NB4 (cell line): ENCODE data around the gene PGA3.
"Not testable (repeated sequence)": the region's sequence is repeated elsewhere in the genome, so short reads cannot be mapped to it uniquely, and the experiment has no call there.

ENCODE experiments used
- DNase-seq: peaks from one replicate; pipeline ENCODE4 v3.0.0; 2010; ENCODE audit warnings: low read depth
- H3K4me3 ChIP-seq: one replicate; pipeline ENCODE4 v1.5.1; 2011; ENCODE audit warnings: mild to moderate bottlenecking, low read depth, low read length, moderate library complexity
- MYC ChIP-seq: IDR thresholded peaks from 2 replicates; pipeline ENCODE4 v1.6.1; 2011; ENCODE audit warnings: low read depth, low read length
- POLR2A ChIP-seq: IDR thresholded peaks from 2 replicates; pipeline ENCODE4 v1.6.1; 2011; ENCODE audit warnings: mild to moderate bottlenecking; ENCODE audit not compliant: insufficient read length; ENCODE audit errors: extremely low read depth
- TF ChIP-seq, protein P1 (sequence below): IDR thresholded peaks from 2 replicates; pipeline ENCODE4 v1.6.1; 2011; ENCODE audit warnings: low read depth, low read length
- TF ChIP-seq, protein P2 (sequence below): IDR thresholded peaks from one replicate; pipeline ENCODE4 v1.5.1; 2012; ENCODE audit warnings: low read depth, low read length

Gene PGA3

DNA sequence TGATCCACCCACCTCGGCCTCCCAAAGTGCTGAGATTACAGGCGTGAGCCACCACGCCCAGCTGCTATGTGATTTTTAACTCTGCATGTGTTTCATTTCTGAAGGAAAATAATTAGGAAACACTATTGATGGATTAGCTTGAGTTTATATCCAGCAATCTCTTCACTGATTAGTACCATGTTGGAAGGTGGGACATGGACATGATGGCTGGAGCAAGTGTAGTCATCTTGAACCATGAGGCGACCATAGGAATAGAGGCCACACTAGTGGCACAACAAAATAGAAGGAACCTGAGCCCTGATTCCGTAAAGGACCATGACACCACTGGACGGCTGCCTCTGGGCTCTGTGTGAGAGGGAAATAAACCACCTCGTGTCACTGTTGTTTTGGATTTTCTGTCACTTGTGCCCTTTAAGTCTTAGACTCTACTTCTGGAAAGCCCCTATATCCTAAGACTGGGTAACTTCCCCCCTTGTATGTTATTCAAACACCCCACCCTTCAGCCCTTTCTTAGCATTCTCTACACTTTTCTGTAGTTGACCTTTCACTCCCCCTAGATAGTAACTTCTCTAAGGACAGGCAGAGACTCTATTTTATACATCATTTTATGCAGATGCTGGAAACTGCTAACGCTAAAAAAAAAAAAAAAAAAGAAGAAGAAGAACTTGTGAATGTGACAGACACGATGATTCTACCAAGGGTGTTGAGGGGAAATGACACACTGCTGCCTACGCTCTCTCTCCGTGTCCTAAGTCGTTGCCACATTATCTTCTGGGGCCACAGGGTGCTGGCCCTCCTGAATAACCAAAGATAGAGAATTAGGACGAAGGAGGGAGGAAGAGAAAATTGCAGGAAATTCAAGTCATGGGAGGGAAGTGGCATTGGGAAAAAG is 39.4 kb upstream of the PGA3 start:
- peak; percentile 76 for DNase-seq
- H3K4me3 ChIP-seq: peak overlapping the region; percentile 9
- TF ChIP-seq MYC (no peak), POLR2A (no peak)
- TF ChIP-seq, protein P1, sequence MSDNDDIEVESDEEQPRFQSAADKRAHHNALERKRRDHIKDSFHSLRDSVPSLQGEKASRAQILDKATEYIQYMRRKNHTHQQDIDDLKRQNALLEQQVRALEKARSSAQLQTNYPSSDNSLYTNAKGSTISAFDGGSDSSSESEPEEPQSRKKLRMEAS: no peak
- TF ChIP-seq, protein P2, sequence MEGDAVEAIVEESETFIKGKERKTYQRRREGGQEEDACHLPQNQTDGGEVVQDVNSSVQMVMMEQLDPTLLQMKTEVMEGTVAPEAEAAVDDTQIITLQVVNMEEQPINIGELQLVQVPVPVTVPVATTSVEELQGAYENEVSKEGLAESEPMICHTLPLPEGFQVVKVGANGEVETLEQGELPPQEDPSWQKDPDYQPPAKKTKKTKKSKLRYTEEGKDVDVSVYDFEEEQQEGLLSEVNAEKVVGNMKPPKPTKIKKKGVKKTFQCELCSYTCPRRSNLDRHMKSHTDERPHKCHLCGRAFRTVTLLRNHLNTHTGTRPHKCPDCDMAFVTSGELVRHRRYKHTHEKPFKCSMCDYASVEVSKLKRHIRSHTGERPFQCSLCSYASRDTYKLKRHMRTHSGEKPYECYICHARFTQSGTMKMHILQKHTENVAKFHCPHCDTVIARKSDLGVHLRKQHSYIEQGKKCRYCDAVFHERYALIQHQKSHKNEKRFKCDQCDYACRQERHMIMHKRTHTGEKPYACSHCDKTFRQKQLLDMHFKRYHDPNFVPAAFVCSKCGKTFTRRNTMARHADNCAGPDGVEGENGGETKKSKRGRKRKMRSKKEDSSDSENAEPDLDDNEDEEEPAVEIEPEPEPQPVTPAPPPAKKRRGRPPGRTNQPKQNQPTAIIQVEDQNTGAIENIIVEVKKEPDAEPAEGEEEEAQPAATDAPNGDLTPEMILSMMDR: no peak

DNA sequence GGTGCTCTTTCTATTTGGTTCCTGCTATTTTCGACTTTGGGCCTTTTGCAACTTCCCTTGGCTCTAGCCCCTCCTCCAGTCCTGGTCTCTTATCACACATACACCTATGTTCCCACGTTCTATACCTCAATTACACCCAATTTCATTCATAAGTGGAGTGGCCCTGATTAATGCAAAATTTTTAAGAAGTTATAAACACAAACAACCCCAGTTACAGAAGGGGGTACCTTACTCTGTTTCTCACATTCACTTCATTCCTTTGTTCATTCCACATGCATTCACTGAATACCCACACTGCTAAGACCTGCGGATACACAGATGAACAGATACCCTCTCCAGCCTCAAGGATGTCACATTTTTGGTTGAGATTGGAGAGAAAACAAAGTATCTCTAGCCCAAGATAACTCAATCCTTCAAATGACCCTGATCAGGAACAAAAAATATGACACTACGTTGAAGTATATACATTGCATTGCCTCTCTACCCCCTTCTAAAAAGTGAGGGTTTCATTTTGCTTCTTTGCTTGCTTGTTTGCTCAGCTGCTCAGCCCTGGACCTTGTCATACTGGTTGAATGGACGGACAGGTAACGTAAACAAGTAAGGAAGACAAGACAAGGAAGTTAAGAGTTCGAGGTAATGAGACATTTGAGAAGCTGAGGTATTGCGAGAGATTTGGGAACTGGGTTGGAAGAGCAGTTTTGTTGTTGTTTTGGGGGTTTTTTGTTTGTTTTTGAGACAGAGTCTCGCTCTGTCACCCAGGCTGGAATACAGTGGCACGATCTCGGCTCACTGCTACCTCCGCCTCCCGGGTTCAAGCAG is 38.5 kb upstream of the PGA3 start:
- TF ChIP-seq POLR2A: no peak
- TF ChIP-seq MYC: peak; percentile 31; the same call in 1 of the 2 replicates
- TF ChIP-seq, protein P2: no peak
- TF ChIP-seq, protein P1: peak; percentile 23; the same call in 1 of the 2 replicates
- peak overlapping the region; percentile 9 for H3K4me3 ChIP-seq
- no peak for DNase-seq

DNA sequence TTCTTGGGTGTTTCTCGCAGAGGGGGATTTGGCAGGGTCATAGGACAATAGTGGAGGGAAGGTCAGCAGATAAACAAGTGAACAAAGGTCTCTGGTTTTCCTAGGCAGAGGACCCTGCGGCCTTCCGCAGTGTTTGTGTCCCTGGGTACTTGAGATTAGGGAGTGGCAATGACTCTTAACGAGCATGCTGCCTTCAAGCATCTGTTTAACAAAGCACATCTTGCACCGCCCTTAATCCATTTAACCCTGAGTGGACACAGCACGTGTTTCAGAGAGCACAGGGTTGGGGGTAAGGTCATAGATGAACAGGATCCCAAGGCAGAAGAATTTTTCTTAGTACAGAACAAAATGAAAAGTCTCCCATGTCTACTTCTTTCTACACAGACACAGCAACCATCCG is 37.5 kb upstream of the PGA3 start:
- not testable (repeated sequence) for DNase-seq, H3K4me3 ChIP-seq

DNA sequence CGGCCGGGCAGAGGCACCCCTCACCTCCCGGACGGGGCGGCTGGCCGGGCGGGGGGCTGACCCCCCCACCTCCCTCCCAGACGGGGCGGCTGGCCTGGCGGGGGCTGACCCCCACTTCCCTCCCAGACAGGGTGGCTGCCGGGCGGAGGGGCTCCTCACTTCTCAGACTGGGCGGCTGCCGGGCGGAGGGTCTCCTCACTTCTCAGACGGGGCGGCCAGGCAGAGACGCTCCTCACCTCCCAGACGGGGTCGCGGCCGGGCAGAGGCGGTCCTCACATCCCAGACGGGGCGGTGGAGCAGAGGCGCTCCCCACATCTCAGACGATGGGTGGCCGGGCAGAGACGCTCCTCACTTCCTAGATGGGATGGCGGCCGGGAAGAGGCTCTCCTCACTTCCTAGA is 37.0 kb upstream of the PGA3 start:
- H3K4me3 ChIP-seq: not testable (repeated sequence)

DNA sequence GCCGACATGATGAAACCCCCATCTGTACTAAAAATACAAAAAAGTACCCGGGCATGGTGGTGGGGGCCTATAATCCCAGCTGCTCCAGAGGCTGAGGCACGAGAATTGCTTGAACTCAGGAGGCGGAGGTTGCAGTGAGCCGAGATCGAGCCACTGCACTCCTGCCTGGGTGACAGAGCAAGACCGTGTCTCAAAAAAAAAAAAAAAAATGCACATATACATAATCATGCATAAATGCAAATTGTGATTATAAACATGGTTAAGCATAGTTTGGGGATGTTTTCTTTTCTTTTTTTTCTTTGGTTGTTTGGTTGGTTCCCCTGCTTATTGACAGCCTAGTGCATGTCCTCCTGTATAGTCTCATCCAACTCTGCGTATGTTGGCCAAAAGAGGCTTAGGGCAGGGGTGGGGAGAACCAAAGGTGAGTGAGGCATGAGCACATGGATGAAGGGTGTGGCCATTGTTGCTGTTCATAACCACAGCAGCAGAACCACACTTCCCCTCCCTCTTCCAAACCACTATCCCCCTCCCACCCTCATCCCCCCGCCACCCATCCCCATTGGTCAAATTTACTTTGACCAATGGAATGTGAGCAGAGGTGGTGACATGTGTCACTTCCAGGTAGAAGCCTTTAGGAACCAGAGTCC is 35.1 kb upstream of the PGA3 start:
- no peak for TF ChIP-seq MYC
- H3K4me3 ChIP-seq: no peak overlapping the region
- no peak for DNase-seq

More for the DNA sequence above, 37.0 kb upstream of the PGA3 start:
- not testable (repeated sequence) for DNase-seq

DNA sequence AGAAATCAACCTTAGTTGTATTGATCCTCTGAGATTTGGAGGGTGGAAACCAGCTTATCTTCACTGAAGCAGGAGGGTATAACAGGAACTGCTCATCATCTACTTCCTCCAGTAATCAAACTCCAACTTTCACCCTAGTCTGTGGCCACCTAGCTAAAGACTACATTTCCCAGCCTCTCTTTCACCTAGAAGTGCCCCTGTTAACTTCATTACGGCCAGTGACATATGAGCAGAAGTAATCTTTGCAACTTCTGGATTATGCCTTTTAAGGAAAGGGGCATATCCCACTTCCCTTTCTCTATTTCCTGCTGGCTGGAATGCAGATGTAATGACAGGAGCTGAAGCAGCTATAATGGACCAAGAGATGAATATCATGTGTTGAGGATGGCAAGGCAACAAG is 34.5 kb upstream of the PGA3 start:
- TF ChIP-seq POLR2A: no peak
- peak; percentile 22 for DNase-seq
- H3K4me3 ChIP-seq: no peak overlapping the region

DNA sequence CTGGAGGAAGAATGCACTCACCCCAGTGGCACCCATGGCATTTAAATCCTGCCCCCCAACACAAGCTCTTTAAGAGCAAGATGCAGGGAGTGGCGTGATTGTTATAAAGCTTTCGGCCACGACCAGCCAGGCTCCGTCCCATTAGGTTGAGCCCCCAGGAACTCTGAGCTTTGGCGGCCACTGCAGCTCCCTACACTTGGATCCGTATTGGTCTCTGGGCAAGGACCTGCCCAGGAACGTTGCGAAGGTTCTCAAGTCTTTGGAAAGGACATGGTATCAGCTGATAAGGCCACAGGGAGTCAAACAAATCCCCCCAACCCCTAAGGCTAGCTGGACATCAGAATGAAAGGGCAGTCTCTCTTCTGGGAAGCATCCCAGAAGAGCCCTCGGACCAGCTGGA is 32.7 kb upstream of the PGA3 start:
- TF ChIP-seq POLR2A: no peak
- TF ChIP-seq, protein P2: no peak
- TF ChIP-seq, protein P1: no peak
- TF ChIP-seq MYC: no peak
- H3K4me3 ChIP-seq: no peak overlapping the region
- no peak for DNase-seq

DNA sequence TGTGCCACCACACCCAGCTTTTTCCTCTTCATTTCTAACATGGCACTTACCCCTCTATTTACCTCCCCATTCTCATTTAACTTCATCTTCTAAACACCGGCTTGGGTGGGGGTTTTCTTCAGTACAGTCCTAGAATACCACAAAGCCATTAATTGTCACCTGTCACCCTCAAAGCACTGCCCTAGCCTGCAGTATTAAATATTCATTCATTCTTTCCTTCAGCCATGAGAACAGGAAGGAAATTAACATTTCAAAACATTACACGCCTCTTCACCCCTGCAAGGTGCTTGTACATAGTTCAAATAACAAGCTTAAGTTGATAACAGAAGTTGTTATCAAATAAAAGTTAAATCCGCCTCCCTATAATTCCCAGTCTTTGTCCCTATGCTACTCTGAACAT is 31.4 kb upstream of the PGA3 start:
- TF ChIP-seq, protein P1: no peak
- TF ChIP-seq POLR2A (no peak), MYC (no peak)
- TF ChIP-seq, protein P2: no peak
- no peak overlapping the region for H3K4me3 ChIP-seq
- no peak for DNase-seq
